ENCODE measurements around the gene ACCSL. TPM values are rescaled to one million over a fixed set of nuclear protein-coding genes. Genes with fewer than 3 reads are reported as not detected.
A peak's percentile ranks its signal among the peaks of the same experiment; 100 is the strongest.

ACCSL gene
- total RNA-seq, 1 experiment from 2014 or later = not detected

GRCh38 chr11:44057340-44057739 lies 9.6 kb downstream of the ACCSL start:
- BruUV-seq (replicated peaks) = no TSS peak
- Mint-ChIP-seq H3K27ac (ENCODE audit: unreplicated experiment) (no peak overlapping the region), H3K4me3 (ENCODE audit: low read depth, unreplicated experiment) (no peak overlapping the region), H3K4me1 (ENCODE audit: low read depth, unreplicated experiment) (no peaks in the 10 kb centered on the region), H3K27me3 (ENCODE audit: unreplicated experiment) (peaks cover 56% of the 10 kb centered on the region), H3K36me3 (ENCODE audit: insufficient read depth, unreplicated experiment) (no peaks in the 10 kb centered on the region), H3K9me3 (ENCODE audit: low read depth, unreplicated experiment) (no peaks in the 10 kb centered on the region)
- CTCF ChIA-PET = no interaction called here
- intact Hi-C loops (cut with micrococcal nuclease; ENCODE audit: unreplicated experiment) = loop anchor here (10.0 kb wide), 1 partner anchor 63 kb away; no protein-coding TSS in a partner anchor
- DNase-seq = no peak
- no peak for TF ChIP-seq CTCF (IDR thresholded peaks at IDR 0.05; ENCODE audit: unreplicated experiment)

GRCh38 chr11:44058275-44058674 lies 10.5 kb downstream of the ACCSL start:
- DNase-seq = no peak
- Mint-ChIP-seq H3K4me1 (ENCODE audit: low read depth, unreplicated experiment) (no peaks in the 10 kb centered on the region), H3K27ac (ENCODE audit: unreplicated experiment) (no peak overlapping the region), H3K4me3 (ENCODE audit: low read depth, unreplicated experiment) (no peak overlapping the region), H3K27me3 (ENCODE audit: unreplicated experiment) (peaks cover 46% of the 10 kb centered on the region), H3K36me3 (ENCODE audit: insufficient read depth, unreplicated experiment) (no peaks in the 10 kb centered on the region), H3K9me3 (ENCODE audit: low read depth, unreplicated experiment) (no peaks in the 10 kb centered on the region)
- intact Hi-C loops (cut with micrococcal nuclease; ENCODE audit: unreplicated experiment) = loop anchor here (10.0 kb wide), 1 partner anchor 63 kb away; no protein-coding TSS in a partner anchor
- BruUV-seq (replicated peaks) = no TSS peak
- CTCF ChIA-PET = no interaction called here
- no peak for TF ChIP-seq CTCF (IDR thresholded peaks at IDR 0.05; ENCODE audit: unreplicated experiment)

- no peak for DNase-seq
- Mint-ChIP-seq H3K36me3 (ENCODE audit: insufficient read depth, unreplicated experiment) (peaks cover 12% of the 10 kb centered on the region), H3K27ac (ENCODE audit: unreplicated experiment) (peak overlapping the region; percentile 98), H3K27me3 (ENCODE audit: unreplicated experiment) (no peaks in the 10 kb centered on the region), H3K4me1 (ENCODE audit: low read depth, unreplicated experiment) (no peaks in the 10 kb centered on the region), H3K4me3 (ENCODE audit: low read depth, unreplicated experiment) (peak overlapping the region; percentile 96), H3K9me3 (ENCODE audit: low read depth, unreplicated experiment) (no peaks in the 10 kb centered on the region)
- CTCF ChIA-PET = interaction anchor here (0.7 kb wide), 2 partner anchors 183 to 194 kb away, joined by 4 to 7 read pairs; no protein-coding TSS in a partner anchor
- no peak for TF ChIP-seq CTCF (IDR thresholded peaks at IDR 0.05; ENCODE audit: unreplicated experiment)
- no TSS peak for BruUV-seq (replicated peaks)
- intact Hi-C loops (cut with micrococcal nuclease; ENCODE audit: unreplicated experiment) = no loop called here
These were observed 17.4 kb downstream of the ACCSL start for GRCh38 chr11:44065161-44065661.

- DNase-seq = peak; percentile 93
- peak within 1 kb of the TSS; percentile 96 for H3K4me3 Mint-ChIP-seq (ENCODE audit: low read depth, unreplicated experiment)
- no peaks in the 10 kb centered on the region for H3K27me3 Mint-ChIP-seq (ENCODE audit: unreplicated experiment)
- no TSS peak for BruUV-seq (replicated peaks)
- CTCF ChIA-PET = no interaction called here
- TF ChIP-seq CTCF (IDR thresholded peaks at IDR 0.05; ENCODE audit: unreplicated experiment) = peak; percentile 88
- peaks cover 12% of the 10 kb centered on the region for H3K36me3 Mint-ChIP-seq (ENCODE audit: insufficient read depth, unreplicated experiment)
- H3K9me3 Mint-ChIP-seq (ENCODE audit: low read depth, unreplicated experiment) = no peaks in the 10 kb centered on the region
- peak within 1 kb of the TSS; percentile 98 for H3K27ac Mint-ChIP-seq (ENCODE audit: unreplicated experiment)
- intact Hi-C loops (cut with micrococcal nuclease; ENCODE audit: unreplicated experiment) = no loop called here
- H3K4me1 Mint-ChIP-seq (ENCODE audit: low read depth, unreplicated experiment) = no peaks in the 10 kb centered on the region
These were observed 18.3 kb downstream of the ACCSL start, which contains the start of gene ACCS for GRCh38 chr11:44065841-44066731. Gene ACCS, plus strand, starts transcription at chr11:44066270. Its CDS starts 1,358 bp downstream, at chr11:44067628.

Measured in Calu3 (cell line).